ENCODE measurements around the gene GSDMA.
A peak's percentile ranks its signal among the peaks of the same experiment; 100 is the strongest.

The GSDMA gene

DNA sequence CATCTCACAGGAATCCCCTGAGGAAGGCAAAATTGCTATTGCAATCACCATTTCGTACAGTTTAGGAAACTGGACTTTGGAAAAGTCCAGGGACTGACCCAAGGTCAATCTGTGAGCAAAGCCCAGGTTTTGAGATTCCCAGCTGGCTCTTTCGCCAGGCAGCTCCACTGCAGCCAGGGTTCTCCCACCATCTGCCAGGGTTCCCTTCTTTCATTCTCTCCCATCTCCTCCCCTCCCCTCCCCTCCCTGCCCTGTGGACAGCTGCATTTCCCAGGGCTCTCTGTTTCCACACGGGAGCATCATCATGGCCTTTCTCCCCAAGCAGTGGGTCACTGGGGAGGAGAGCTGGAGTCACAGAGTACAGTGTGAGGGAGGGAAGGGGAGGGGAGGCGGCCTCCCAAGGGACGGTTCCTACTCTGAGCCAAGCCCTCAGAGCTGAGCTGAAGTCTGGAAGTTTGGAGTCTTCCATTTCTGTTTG is 11.9 kb upstream of the GSDMA start:
- TF ChIP-seq, protein P1, sequence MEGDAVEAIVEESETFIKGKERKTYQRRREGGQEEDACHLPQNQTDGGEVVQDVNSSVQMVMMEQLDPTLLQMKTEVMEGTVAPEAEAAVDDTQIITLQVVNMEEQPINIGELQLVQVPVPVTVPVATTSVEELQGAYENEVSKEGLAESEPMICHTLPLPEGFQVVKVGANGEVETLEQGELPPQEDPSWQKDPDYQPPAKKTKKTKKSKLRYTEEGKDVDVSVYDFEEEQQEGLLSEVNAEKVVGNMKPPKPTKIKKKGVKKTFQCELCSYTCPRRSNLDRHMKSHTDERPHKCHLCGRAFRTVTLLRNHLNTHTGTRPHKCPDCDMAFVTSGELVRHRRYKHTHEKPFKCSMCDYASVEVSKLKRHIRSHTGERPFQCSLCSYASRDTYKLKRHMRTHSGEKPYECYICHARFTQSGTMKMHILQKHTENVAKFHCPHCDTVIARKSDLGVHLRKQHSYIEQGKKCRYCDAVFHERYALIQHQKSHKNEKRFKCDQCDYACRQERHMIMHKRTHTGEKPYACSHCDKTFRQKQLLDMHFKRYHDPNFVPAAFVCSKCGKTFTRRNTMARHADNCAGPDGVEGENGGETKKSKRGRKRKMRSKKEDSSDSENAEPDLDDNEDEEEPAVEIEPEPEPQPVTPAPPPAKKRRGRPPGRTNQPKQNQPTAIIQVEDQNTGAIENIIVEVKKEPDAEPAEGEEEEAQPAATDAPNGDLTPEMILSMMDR (conservative IDR thresholded peaks at IDR 0.05; ENCODE audit: low read depth, low read length), result no peak
- peak; percentile 33 for DNase-seq (ENCODE audit: low read depth)
- no peak overlapping the region for H3K4me3 ChIP-seq (ENCODE audit: low read depth, low read length)

DNA sequence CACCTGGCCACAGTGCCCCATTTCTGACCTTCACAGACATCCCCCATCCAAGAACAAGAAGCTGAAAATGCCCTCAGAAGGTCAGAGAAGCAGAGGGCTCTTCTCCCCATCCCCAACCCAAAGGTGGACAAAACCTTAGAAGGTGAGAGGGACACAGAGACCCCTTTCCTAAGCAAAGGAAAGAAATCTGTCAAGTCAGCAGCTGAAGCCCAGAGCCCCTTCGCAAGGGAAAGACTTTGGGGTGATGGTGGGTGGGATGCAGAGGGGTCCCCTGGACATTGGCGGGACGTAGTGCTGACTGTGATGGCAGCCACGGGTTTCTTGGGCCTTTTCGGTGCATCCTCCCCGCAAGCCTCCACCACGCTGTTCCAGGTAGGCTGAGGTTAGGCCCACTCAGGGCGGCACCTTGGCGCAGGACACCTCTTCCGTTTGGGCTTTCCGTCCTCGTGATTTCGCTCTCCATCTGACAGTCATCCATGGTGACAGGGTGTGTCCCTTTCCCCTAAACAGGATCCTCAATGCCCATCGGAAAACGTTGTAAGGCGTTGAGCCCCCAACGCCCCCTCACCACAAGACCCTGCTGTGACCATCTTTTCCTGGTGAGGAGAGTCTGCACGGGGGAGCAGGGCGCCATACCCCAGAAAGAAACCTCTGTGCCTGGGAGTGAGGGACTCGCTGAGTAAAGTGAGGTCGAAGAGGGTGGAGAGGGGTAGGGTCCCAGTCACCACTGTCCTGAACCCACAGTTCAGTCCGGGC is 10.7 kb upstream of the GSDMA start:
- DNase-seq (ENCODE audit: low read depth), result no peak
- peak overlapping the region; percentile 48 for H3K4me3 ChIP-seq (ENCODE audit: low read depth, low read length)
- TF ChIP-seq, protein P1 (conservative IDR thresholded peaks at IDR 0.05; ENCODE audit: low read depth, low read length), result no peak

DNA sequence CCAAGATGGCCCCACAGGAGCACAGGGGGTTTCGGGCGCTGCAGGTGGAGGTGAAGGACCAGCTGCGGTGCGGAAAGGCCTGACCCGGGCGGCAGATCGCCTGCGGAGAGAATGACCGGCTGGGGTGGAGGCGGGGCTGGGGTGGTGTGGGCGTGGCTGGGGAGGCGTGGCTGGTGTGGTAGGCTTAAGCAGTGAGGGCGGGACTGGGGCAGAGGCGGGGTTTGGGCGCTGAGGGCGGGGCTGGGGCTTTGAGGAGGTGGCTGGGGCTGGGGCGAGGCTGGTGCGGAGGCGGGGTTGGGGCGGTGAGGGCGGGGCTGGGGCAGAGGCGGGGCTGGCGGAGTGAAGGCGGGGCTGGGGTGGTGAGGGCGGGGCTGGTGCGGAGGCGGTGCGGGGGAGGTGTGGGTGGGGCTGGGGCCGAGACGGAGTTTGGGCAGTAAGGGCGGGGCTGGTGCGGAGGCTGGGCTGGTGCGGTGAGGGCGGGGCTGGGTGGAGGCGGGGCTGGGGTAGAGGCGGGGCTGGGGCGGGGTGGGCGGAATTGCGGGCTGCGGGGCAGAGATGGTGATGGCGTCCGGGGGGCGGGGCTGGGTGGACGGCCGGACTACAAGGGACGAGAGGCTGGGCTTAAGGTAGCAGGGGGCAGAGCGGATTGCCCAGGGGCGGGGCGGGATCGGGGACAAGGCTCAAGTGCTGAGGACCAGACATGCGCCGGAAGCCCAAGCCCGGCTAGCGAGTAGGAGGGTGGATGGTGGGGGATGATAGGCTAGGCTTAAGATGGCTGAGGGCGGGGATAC is 9.9 kb upstream of the GSDMA start:
- DNase-seq (ENCODE audit: low read depth), result peak; percentile 98
- peak overlapping the region; percentile 48 for H3K4me3 ChIP-seq (ENCODE audit: low read depth, low read length)
- TF ChIP-seq, protein P1 (conservative IDR thresholded peaks at IDR 0.05; ENCODE audit: low read depth, low read length), result no peak

DNA sequence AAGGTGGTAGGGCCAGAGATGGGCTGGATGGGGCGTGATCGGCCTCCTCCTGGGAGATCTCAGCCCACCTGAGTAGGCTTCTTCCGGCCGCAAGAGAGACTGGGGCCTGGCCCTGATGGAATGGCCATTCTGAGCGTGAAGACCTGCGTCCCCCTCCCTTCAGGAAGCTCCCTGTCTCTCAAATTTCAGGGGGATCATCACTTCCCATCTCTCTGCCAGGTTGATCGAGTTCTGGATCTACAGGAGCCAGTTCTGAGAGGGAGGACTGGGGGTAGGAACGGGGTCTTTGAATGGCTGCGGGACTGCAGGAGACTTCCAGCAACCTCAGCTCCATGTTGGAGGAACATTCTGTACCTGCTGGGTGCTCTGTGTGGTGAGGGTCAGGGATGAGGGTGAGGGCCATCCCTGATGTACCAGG is 9.3 kb upstream of the GSDMA start:
- TF ChIP-seq, protein P1 (conservative IDR thresholded peaks at IDR 0.05; ENCODE audit: low read depth, low read length), result no peak
- DNase-seq (ENCODE audit: low read depth), result no peak
- peak overlapping the region; percentile 41 for H3K4me3 ChIP-seq (ENCODE audit: low read depth, low read length)

DNA sequence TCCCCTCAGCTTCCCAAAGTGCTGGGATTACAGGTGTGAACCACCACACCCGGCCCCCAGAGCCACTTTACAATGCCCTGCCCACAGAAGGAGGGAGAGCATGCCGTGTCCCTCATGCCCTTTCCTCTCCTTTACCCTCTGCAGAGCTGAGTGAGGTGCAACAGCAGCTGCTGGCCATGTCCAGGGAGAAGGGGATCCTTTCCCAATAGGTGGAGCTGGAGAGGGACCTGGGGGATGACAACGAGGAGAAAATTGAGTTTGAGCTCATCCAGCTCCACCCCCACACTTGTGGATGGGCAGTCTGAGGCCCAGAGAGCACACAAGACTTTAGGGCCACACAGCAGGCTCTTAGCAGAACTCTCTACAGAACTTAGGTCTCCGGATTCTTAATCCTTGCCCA is 7.9 kb upstream of the GSDMA start:
- TF ChIP-seq, protein P1 (conservative IDR thresholded peaks at IDR 0.05; ENCODE audit: low read depth, low read length), result no peak
- no peak overlapping the region for H3K4me3 ChIP-seq (ENCODE audit: low read depth, low read length)
- no peak for DNase-seq (ENCODE audit: low read depth)

DNA sequence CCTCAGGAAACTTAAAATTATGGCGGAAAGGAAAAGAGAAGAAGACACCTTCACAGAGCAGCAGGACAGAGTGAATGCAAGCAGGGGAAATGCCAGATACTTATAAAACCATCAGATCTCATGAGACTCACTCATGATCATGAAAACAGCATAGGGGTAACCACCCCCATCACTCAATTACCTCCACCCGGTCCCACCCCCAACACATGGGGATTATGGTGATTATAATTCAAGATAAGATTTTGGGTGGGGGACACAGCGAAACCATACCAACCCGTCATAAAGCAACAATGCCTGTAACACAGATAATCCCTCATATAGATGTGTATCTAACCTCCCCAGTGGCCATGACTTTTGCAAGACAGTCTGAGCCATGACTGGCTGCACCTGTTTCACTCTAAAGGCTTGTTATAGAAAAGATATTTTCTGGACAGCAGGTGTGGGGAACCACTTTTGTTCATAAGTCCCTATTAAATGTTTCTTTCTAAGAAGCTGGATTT is 7.0 kb upstream of the GSDMA start:
- TF ChIP-seq, protein P1 (conservative IDR thresholded peaks at IDR 0.05; ENCODE audit: low read depth, low read length), result no peak
- H3K4me3 ChIP-seq (ENCODE audit: low read depth, low read length), result no peak overlapping the region
- DNase-seq (ENCODE audit: low read depth), result no peak
